Left lobe of liver (tissue), 2 donors: ENCODE data around the gene NANP. TPM values are rescaled to one million over a fixed set of nuclear protein-coding genes. Genes with fewer than 3 reads are reported as not detected.

Experiments
- ATAC-seq: fragments of 200-7000 bp; cut with Tn5 transposase; one replicate; pipeline ENCODE4 v1.9.1; 2020; ENCODE audit warnings: mild to moderate bottlenecking, moderate library complexity
- DNase-seq: peaks from one replicate; pipeline ENCODE4 v3.0.0-alpha.2; 2020; ENCODE audit warnings: low spot score
- total RNA-seq: library from RNA; stranded (reverse); gene quantifications from one replicate; pipeline ENCODE4 v1.2.1, GENCODE V29; 2021
- donor health status: DM: no; HTN: no; CAD: no; lungs with moderate emphysema.
- donor health status: DM: no; HTN: yes; CAD: no.

NANP gene
- total RNA-seq, 1 donor from 2014 or later: 1.4 TPM

- ATAC-seq (no peak), DNase-seq (no peak)
These were observed 50.2 kb downstream of the NANP start for GRCh38 chr20:25573288-25574251.

DNA sequence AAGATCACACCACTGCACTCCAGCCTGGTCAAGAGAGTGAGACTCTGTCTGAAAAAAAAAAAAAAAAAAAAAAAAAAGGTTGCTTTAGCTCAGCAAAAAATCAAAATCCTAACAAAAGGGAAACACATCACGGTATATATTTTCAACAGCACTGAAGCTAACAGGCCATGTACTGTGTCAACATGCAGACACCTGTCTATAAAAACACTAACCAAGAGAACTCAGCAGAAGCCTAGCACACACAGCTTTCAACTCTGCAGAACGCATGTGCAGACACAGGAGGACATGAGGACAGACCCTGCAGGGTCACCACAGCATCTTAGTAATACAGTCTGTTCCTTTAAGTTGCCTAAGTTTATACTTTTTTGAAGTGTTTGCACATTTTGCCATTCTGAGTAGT lies 52.0 kb downstream of the NANP start:
- DNase-seq: no peak
- no peak for ATAC-seq

DNA sequence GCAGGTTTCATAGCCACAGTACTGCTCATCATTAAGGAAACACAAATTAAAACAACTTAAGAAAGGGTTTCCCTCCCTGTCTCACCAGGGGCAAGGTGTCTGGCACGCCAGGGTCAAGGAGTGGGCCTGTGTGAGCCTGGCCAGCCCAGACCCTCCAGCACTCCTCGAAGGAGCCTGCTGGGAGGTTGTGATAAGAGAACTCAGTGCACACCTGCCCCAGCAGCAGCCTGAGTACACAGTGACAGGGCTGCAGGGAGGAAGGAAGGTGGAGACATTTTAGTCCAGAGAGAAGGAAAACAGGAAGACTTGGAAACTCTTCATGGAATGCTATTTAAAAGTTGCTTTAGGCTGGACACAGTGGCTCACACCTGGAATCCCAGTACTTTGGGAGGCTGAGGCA lies 52.6 kb downstream of the NANP start:
- DNase-seq: no peak
- no peak for ATAC-seq

DNA sequence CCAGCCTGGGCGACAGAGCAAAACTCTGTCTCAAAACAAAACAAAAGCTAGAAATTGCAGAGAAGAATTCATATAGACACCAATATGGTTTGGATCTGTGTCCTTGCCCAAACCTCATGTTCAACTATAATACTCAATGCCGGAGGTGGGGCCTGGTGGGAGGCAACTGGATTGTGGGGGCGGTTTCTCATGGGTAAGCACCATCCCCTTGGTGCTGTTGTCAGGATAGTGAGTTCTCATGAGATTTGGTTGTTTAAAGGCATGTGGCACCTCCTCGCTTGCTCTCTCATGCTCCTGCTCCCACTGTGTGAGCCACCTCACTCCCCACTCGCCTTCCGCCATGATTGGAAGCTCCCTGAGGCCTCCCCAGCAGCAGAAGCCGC lies 53.7 kb downstream of the NANP start:
- no peak for DNase-seq
- no peak for ATAC-seq

DNA sequence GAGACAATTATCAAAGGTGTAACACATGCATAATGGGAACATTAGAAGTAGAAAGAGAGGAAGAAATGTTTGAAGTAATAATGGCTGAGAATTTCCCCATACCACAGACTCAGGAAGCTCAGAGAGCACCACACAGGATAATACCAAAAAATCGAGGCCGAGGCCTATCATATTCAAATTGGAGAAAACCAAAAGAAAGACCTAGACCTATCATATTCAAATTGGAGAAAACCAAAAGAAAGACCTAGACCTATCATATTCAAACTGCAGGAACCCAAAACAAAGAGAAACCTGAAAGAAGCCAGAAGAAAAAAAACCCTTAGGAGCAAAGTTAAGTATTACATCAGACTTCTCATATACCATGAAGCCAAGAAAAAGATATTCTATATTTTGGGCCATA lies 56.5 kb downstream of the NANP start:
- DNase-seq: no peak
- ATAC-seq: no peak

GRCh38 chr20:25566821-25567220 lies 57.0 kb downstream of the NANP start:
- DNase-seq (no peak), ATAC-seq (no peak)

GRCh38 chr20:25565578-25566157 lies 58.1 kb downstream of the NANP start:
- no peak for ATAC-seq
- no peak for DNase-seq

- no peak for DNase-seq
- ATAC-seq: no peak
These were observed 59.9 kb downstream of the NANP start for GRCh38 chr20:25563876-25564275.

DNA sequence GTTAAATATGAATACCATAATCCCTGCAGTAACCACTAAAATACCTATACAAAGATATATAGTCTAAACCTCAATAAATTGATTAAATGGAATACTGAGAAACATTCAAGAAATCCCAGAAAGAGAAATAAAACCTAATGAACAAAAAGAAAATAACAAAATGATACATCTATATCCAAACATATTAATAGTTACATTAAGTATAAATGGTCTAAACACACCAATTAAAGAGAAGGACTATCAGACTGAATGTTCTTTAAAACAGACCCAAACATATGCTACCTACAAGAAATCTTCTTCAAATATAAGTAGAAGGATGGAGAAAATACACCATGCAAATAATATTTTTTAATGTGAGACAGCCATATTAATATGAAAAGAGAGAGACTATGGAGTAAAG lies 60.5 kb downstream of the NANP start:
- DNase-seq (no peak), ATAC-seq (no peak)

Other genes with a start within 250 kb of the NANP start
- gene ABHD12, start 233.2 kb downstream of the NANP start, total RNA-seq: 25.0 TPM
- 0.58 TPM for gene GINS1, start 216.3 kb downstream of the NANP start, total RNA-seq
- 20.1 TPM for gene NINL, start 38.5 kb downstream of the NANP start, total RNA-seq
- gene ZNF337, start 72.8 kb upstream of the NANP start, total RNA-seq: 3.6 TPM